Measurements from ENCODE around the gene MAPK12. TPM values are rescaled to one million over a fixed set of nuclear protein-coding genes. Genes with fewer than 3 reads are reported as not detected.
A peak's percentile ranks its signal among the peaks of the same experiment; 100 is the strongest.
"Not testable (repeated sequence)": the region's sequence is repeated elsewhere in the genome, so short reads cannot be mapped to it uniquely, and the experiment has no call there.

The MAPK12 gene
- total RNA-seq, 1 donor from 2014 or later: 17.8 TPM

DNA sequence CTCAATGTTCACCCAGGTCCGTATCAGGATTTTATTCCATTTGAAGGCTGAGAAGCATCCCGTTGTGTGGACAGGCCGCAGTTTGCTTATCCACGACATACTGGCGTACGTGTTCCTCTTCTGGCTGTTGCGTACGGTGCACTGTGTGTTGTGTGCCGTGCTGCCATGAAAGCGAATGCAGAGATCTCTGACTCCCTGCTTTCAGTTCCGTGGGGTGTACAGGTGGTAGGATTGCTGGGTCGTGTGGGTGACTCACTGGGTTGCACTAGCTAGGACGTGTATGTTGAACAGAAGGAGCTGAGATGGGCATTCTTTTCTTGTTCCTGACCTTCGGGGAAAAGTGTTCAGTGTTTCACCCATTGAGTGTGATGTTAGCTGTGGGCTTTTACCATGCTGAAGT, 50.3 kb downstream of the MAPK12 start:
- no peak for ATAC-seq
- DNase-seq (ENCODE audit: low spot score): no peak
- intact Hi-C loops (cut with DNase I): no loop called here

DNA sequence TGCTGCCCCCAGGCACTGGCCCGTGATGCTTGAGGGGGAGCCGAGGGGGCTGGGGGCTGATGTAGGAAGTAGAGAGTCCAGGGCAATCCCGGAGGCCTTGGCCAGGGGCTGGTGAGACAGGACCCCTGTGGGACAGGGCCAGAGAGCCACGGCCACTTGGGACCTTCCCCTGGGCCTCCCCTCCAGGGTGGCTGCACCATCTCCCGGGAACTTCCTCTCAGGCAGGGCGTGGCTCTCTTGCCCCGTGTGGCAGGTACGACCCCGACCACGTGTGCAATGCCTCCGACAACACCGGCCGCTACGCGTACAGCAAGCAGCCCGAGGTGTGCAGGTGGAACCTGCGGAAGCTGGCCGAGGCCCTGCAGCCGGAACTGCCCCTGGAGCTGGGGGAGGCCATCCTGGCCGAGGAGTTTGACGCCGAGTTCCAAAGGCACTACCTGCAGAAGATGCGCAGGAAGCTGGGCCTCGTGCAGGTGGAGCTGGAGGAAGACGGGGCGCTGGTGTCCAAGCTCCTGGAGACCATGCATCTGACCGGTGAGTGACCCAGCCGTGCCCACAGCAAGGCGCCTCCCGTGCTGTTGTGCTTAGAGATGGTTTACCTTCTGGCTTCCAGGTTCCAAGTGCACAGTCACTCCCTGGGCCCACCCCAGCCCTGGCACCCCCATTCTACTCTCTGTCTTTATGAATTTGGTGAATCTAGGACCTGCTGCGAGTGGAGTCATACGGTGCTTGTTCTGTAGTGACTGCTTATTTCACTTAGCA, 50.9 kb downstream of the MAPK12 start:
- peak; percentile 61 for DNase-seq (ENCODE audit: low spot score)
- ATAC-seq: no peak
- intact Hi-C loops (cut with DNase I): no loop called here

DNA sequence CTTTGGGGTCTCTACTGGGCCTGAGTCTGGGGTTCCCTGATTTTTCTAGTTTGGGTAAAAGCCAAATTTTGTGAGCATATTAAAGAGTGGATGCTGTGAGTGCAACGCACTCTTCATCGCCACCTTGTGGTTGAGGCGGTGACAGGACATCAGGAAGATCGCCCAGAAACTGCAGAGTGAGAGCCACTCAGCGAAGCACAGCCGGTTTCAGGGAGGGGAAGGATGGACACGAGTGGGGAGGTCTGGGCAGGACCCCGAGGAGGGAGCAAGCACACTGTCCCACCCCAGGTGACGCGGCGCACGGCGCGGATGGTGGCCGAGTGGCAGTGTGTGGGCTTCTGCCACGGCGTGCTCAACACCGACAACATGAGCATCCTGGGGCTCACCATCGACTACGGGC, 51.6 kb downstream of the MAPK12 start:
- intact Hi-C loops (cut with DNase I): no loop called here
- ATAC-seq (peak; percentile 46), DNase-seq (ENCODE audit: low spot score) (peak; percentile 85)

DNA sequence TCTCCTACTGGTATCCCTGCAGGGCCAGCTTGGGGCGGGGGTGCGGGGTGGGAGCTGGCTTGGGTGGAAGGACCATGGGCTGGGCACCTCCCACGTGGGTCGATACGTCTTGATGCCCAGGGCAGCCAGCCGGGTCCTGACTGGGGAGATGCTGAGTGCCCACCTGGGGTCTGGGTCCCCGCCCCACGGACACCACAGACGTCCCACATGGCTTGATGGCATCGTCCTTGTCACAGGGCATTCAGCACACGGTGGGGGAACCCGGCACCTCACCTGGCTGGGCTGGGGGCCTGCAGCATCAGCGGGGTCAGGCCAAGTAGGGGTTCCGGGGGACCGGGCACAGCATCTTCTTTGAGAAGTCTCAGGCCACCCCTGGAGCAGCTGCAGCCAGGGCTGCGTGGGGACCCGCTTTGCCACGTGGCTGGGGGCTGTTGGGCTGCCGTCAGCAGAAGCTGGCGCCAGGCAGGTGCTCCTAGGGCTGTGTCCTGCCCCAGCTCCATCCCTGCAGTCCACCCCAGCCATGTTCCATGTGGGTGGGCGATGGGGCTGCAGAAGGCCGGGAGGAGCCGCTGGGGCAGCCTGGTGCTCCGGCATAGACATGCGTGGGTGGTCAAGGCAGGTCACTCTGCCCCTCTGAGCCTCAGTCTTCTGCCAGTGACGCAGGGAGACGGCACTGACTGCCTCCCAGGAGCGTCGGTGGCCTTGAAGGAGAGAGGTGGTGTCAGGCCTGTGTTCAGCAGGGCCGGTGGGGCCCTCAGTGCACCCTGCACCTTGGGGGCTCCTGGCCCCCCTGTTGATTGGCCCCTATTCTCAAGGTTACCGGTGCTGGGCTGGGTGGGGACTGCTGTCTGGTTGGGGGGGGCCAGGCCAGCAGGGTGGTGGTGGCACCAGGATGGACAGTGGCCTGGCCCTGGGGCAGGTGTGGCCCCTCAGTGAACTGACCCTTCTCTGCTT, 52.3 kb downstream of the MAPK12 start:
- DNase-seq (ENCODE audit: low spot score): peak; percentile 57
- intact Hi-C loops (cut with DNase I): no loop called here
- ATAC-seq: peak; percentile 19

DNA sequence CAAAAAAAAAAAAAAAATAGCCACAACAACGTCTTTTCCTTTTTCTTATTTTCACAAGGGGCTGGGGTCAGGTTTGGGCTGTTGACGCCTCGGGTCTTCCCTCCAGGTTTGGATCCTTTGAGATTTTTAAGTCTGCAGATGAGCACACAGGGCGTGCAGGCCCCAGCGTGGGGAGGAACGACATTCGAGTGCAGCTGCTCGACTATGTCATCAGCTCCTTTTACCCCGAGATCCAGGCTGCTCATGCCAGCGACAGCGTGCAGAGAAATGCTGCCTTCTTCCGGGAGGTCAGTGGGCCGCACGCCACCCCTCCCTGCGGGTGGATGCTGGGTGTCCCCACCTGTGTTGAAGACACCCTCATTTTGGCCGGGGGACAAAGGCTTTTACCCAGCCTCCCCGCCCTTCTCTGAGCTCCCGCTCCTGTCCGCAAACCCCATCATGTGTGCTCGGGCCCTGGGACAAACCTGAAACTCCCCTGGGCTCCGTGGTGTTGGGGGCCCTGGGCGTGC, 53.0 kb downstream of the MAPK12 start:
- intact Hi-C loops (cut with DNase I): no loop called here
- DNase-seq (ENCODE audit: low spot score) (no peak), ATAC-seq (no peak)

DNA sequence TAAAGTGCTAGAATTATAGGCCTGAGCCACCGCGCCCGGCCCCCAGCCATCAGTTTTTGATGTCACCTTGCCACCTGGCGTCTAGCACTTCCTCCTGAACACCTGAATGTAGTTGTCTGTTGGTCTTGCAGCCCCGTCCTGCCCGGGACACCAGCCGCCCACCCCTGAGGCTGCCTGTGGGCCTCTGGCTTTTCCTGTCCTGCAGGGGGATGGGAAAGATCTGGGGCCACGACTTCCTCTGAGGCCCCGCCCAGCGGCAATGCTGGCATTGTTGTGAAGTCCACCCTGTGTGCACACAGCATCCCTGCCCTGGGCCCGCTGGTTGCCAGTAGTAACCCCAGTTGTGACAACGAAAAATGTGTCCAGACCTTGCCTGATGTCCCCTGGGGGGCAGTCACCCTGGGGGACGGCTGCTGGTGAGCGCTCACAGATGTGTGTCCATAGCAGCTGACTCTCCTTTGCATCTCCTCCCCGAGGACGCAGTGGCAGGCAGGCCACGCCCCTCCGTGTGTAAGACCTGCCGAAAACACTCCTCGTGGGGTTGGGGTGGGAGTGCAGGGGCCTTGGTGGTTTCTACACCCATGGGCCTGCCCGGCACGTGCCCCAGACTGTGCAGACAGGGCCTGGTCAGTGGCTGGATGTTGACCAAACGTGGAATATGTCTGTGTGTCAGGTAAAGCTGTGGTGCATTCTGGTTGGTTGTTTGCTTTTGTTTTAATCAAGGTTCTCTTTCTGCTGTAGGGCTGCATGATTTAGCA, 53.9 kb downstream of the MAPK12 start:
- ATAC-seq: no peak
- intact Hi-C loops (cut with DNase I): no loop called here
- no peak for DNase-seq (ENCODE audit: low spot score)

DNA sequence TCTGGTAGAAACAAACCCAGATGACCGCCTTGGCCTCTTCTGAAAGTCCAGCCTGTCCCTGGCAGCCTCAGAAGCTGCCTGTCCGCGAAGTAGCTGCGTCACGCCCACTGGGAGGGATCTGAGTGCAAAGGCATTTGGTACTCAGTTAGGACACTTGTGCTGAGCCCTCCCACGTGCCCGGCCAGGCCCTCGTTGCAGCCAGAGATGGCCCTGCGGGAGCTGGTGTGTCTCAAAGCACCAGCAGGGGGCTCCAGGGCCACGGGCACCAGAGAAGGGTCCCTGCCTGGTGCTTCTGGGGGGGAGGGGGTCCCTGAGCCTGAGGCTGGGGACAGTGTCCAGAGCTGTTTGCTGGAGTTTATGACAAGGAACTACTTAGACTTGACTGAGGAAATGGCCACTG, 54.9 kb downstream of the MAPK12 start:
- intact Hi-C loops (cut with DNase I): no loop called here
- ATAC-seq (peak; percentile 57), DNase-seq (ENCODE audit: low spot score) (no peak)

DNA sequence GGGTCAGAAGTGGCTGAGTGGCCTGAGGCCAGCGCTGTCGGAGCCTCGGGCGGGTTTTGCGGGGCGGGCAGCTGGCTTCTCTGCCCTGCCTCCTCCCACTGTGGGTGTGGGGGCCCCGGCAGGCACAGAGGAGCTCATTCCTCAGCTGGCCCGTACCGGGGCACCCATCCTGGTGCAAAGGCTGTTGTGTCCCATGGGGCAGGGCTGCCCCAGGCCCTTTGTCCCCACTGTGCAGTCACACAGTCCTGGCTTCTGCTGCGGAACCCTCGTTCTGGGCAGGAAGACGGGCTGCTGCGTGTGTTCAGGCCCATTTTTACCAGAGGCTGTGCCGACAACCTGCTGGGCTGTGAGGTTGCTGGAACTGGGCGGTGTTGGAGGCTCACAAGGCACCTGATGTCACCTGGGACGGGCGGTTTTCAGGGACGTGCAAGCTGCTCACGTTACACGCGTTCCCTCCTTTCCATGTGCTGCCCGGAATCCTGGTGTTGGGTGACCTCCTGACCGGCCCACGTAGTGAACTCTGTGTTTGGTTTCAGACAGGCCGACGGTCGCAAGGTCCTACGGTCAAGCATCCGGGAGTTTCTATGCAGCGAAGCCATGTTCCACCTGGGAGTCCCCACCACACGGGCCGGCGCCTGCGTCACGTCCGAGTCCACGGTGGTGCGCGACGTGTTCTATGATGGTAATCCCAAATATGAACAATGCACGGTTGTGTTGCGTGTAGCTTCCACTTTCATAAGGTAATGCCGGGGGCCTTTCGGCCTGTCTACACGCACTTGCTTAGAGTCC, 55.5 kb downstream of the MAPK12 start:
- ATAC-seq: no peak
- DNase-seq (ENCODE audit: low spot score): no peak
- intact Hi-C loops (cut with DNase I): no loop called here

DNA sequence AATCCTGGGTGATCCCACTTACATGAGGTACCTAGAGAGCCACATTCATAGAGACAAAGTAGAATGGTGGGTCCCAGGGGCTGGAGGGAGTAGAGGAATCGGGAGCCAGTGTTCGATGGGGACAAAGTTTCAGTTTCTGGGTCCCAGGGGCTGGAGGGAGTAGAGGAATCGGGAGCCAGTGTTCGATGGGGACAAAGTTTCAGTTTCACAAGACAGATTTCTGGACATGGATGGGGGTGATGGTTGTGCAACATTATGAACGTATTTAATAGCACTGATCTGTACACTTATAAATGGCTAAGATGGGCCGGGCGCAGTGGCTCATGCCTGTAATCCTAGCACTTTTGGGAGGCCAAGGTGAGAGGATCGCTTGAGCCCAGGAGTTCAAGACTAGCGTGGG, 56.5 kb downstream of the MAPK12 start:
- DNase-seq (ENCODE audit: low spot score); intact Hi-C loops (cut with DNase I); ATAC-seq: not testable (repeated sequence)

DNA sequence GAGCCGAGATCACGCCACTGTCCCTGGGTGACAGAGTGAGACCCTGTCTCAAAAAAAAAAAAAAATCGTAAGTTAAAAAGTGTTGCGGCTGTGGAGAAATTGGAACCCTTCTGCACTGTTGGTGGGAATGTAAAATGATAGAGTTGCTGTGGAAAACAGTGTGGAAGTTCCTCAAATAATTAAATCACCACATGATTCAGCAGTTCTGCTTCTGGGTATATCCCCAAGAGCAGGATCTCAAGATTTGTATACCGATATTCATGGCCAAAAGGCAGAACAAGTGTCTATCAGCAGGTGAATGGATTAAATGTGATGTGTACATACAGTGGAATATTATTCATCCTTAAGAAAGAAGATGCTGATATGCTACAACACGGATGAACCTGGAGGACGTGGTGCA, 56.9 kb downstream of the MAPK12 start:
- DNase-seq (ENCODE audit: low spot score) (no peak), ATAC-seq (no peak)
- intact Hi-C loops (cut with DNase I): no loop called here

DNA sequence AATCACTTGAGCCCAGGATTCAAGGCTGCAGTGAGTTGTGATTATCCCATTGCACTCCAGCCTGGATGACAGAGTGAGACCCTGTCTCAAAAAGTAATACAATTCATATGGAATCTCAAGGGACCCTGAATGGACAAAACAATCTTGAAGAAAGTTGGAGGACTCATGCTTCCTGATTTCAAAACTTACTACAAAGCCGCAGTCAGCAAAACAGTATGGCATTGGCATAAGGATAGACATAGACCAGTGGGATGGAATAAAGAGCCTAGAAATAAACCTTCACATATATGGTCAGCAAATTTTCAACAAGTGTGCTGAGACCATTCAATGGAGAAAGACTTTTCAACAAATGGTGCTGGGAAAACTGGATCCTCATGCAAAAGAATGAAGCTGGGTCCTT, 58.2 kb downstream of the MAPK12 start:
- no peak for DNase-seq (ENCODE audit: low spot score)
- intact Hi-C loops (cut with DNase I): no loop called here
- ATAC-seq: no peak

Other genes with a start within 250 kb of the MAPK12 start
- not detected for gene IL17REL, start 248.9 kb downstream of the MAPK12 start, total RNA-seq
- not detected for gene TTLL8, start 203.4 kb downstream of the MAPK12 start, total RNA-seq
- 0.45 TPM for gene MLC1, start 176.3 kb downstream of the MAPK12 start, total RNA-seq
- 1.6 TPM for gene MOV10L1, start 171.7 kb downstream of the MAPK12 start, total RNA-seq
- gene PANX2, start 91.0 kb downstream of the MAPK12 start, total RNA-seq: 0.76 TPM
- 22.8 TPM for gene TRABD, start 75.8 kb downstream of the MAPK12 start, total RNA-seq
- gene SELENOO, start 60.7 kb downstream of the MAPK12 start, total RNA-seq: 22.6 TPM
- 47.6 TPM for gene TUBGCP6, start 16.7 kb downstream of the MAPK12 start, total RNA-seq
- gene HDAC10, start 10.4 kb downstream of the MAPK12 start, total RNA-seq: 32.4 TPM
- gene MAPK11, start 8.7 kb upstream of the MAPK12 start, total RNA-seq: 20.4 TPM
- gene PLXNB2, start 46.0 kb upstream of the MAPK12 start, total RNA-seq: 160 TPM
- gene DENND6B, start 65.3 kb upstream of the MAPK12 start, total RNA-seq: 14.0 TPM
- gene PPP6R2, start 81.6 kb upstream of the MAPK12 start, total RNA-seq: 42.1 TPM
- 73.4 TPM for gene SBF1, start 213.4 kb upstream of the MAPK12 start, total RNA-seq
- 0.09 TPM for gene ADM2, start 219.9 kb upstream of the MAPK12 start, total RNA-seq
- gene MIOX, start 225.2 kb upstream of the MAPK12 start, total RNA-seq: not detected
- 48.4 TPM for gene LMF2, start 246.0 kb upstream of the MAPK12 start, total RNA-seq
- gene NCAPH2, start 246.5 kb upstream of the MAPK12 start, total RNA-seq: 39.8 TPM